HFFc6 (cell line): ENCODE measurements around the gene CMTM5. TPM values are rescaled to one million over a fixed set of nuclear protein-coding genes. Genes with fewer than 3 reads are reported as not detected.

Source experiments
- DNase-seq: peaks from one replicate; pipeline ENCODE4 v3.0.0-alpha.2; 2018
- H3K27ac Mint-ChIP-seq: 2 replicates; pipeline ENCODE4 v1.8.0; 2020; ENCODE audit warnings: mild to moderate bottlenecking, mixed read lengths
- H3K27me3 Mint-ChIP-seq: 2 replicates; pipeline ENCODE4 v1.8.0; 2021; ENCODE audit warnings: mild to moderate bottlenecking, moderate library complexity, mixed read lengths; ENCODE audit not compliant: insufficient read depth
- H3K36me3 Mint-ChIP-seq: 2 replicates; pipeline ENCODE4 v1.8.0; 2021; ENCODE audit warnings: low read depth, mixed read lengths
- H3K4me1 Mint-ChIP-seq: 2 replicates; pipeline ENCODE4 v1.8.0; 2020; ENCODE audit warnings: low read depth, mixed read lengths
- H3K4me3 Mint-ChIP-seq: 2 replicates; pipeline ENCODE4 v1.8.0; 2020; ENCODE audit warnings: mild to moderate bottlenecking, moderate library complexity, mixed read lengths
- H3K9me3 Mint-ChIP-seq: 2 replicates; pipeline ENCODE4 v1.8.0; 2020; ENCODE audit warnings: mild to moderate bottlenecking, mixed read lengths
- CTCF ChIP-seq: fragments of 200-600 bp; sonication (generic); IDR thresholded peaks from 2 replicates; pipeline ENCODE4 v1.5.0; 2021; ENCODE audit warnings: antibody characterized with exemption, mild to moderate bottlenecking
- total RNA-seq, 6 experiments: library from RNA; stranded (reverse); fragmentation: NEBNext Ultra II Directional; extraction: Animal tissue kit (Norgen Biotek cat#: 25700); gene quantifications; 2 replicates in 1 of 6; 3 replicates in 5 of 6; pipeline ENCODE4 v1.2.3, GENCODE V29; 2021

The CMTM5 gene
- total RNA-seq, 6 experiments from 2014 or later = not detected

- Mint-ChIP-seq H3K27ac (0 out of 2 replicates have a peak overlapping the region, but pooled peaks have one; percentile 36), H3K36me3 (no peaks in the 10 kb centered on the region), H3K4me3 (no peak overlapping the region), H3K27me3 (peaks cover 19% of the 10 kb centered on the region), H3K9me3 (no peaks in the 10 kb centered on the region), H3K4me1 (peaks cover 19% of the 10 kb centered on the region)
- no peak for TF ChIP-seq CTCF
- no peak for DNase-seq
Observed at GRCh38 chr14:23359722-23360447, 17.0 kb upstream of the CMTM5 start.

GRCh38 chr14:23360496-23360895, 16.4 kb upstream of the CMTM5 start:
- no peak for DNase-seq
- Mint-ChIP-seq H3K27ac (no peak overlapping the region; the same call in 1 of the 2 replicates), H3K9me3 (no peaks in the 10 kb centered on the region), H3K4me1 (peaks cover 19% of the 10 kb centered on the region), H3K36me3 (no peaks in the 10 kb centered on the region), H3K27me3 (peaks cover 19% of the 10 kb centered on the region), H3K4me3 (no peak overlapping the region)
- TF ChIP-seq CTCF = peak; percentile 43

GRCh38 chr14:23361320-23361719, 15.5 kb upstream of the CMTM5 start:
- peaks cover 17% of the 10 kb centered on the region for H3K27me3 Mint-ChIP-seq
- no peak for TF ChIP-seq CTCF
- peaks cover 19% of the 10 kb centered on the region for H3K4me1 Mint-ChIP-seq
- H3K9me3 Mint-ChIP-seq = no peaks in the 10 kb centered on the region
- no peak overlapping the region for H3K4me3 Mint-ChIP-seq
- peak; percentile 73 for DNase-seq
- H3K27ac Mint-ChIP-seq = peak overlapping the region; percentile 95
- H3K36me3 Mint-ChIP-seq = no peaks in the 10 kb centered on the region

GRCh38 chr14:23361763-23362162, 15.1 kb upstream of the CMTM5 start:
- H3K27ac Mint-ChIP-seq = peak overlapping the region; percentile 95
- H3K27me3 Mint-ChIP-seq = peaks cover 20% of the 10 kb centered on the region

GRCh38 chr14:23362200-23362599, 14.6 kb upstream of the CMTM5 start:
- Mint-ChIP-seq H3K36me3 (no peaks in the 10 kb centered on the region), H3K4me1 (peaks cover 19% of the 10 kb centered on the region), H3K9me3 (no peaks in the 10 kb centered on the region), H3K27ac (peak overlapping the region; percentile 95), H3K27me3 (peaks cover 22% of the 10 kb centered on the region), H3K4me3 (no peak overlapping the region)
- TF ChIP-seq CTCF = peak; percentile 61
- DNase-seq = no peak

More at GRCh38 chr14:23361763-23362162, 15.1 kb upstream of the CMTM5 start:
- peaks cover 19% of the 10 kb centered on the region for H3K4me1 Mint-ChIP-seq
- H3K9me3 Mint-ChIP-seq = no peaks in the 10 kb centered on the region
- no peak for DNase-seq
- no peak for TF ChIP-seq CTCF
- H3K36me3 Mint-ChIP-seq = no peaks in the 10 kb centered on the region
- H3K4me3 Mint-ChIP-seq = no peak overlapping the region
